PC-3 (cell line): ENCODE data around the gene NCR2.

Experiments used
- CTCF ChIP-seq: fragments of 300-600 bp; sonication (generic); conservative IDR thresholded peaks from 2 replicates; pipeline ENCODE4 v1.5.1; 2017; ENCODE audit warnings: antibody characterized with exemption, low read depth, mild to moderate bottlenecking, low read length
- EZH2 ChIP-seq: fragments of 300-600 bp; sonication (generic); IDR thresholded peaks from one replicate; pipeline ENCODE4 v1.6.1; 2017; ENCODE audit warnings: antibody characterized with exemption, mild to moderate bottlenecking, low read length; ENCODE audit not compliant: unreplicated experiment
- EZH2phosphoT487 ChIP-seq: fragments of 300-600 bp; sonication (generic); IDR thresholded peaks from 2 replicates; pipeline ENCODE4 v1.6.1; 2018; ENCODE audit warnings: mild to moderate bottlenecking, antibody characterized with exemption, low read length, borderline replicate concordance

GRCh38 chr6:41370488-41371111 is 35.2 kb downstream of the NCR2 start:
- no peak for TF ChIP-seq CTCF
- TF ChIP-seq EZH2, result no peak
- no peak for TF ChIP-seq EZH2phosphoT487
